K562 (cell line): ENCODE measurements around the gene PEDS1. TPM values are rescaled to one million over a fixed set of nuclear protein-coding genes. Genes with fewer than 3 reads are reported as not detected.

Experiments used
- ATAC-seq: fragments of 200-7000 bp; cut with Tn5 transposase; 3 replicates; pipeline ENCODE4 v1.9.1; 2020; ENCODE audit warnings: moderate library complexity
- BruUV-seq: library from RNA; stranded (reverse); fragments of 400-500 nt; replicated peaks from 2 replicates; lab custom pipeline; 2021; lab: Mats Ljungman, UMichigan
- CTCF ChIA-PET: fragments of 300-600 bp; formaldehyde crosslinking; extraction: SDS; loops from one replicate; lab custom pipeline; 2021; ENCODE audit warnings: low intra/inter-chr PET ratio; lab: Yijun Ruan, JAX
- POLR2A ChIA-PET: fragments of 300-600, 350-650 bp; sonication (Branson Sonifier 250); formaldehyde crosslinking; extraction: SDS; loops from one replicate; lab custom pipeline; 2021; ENCODE audit warnings: antibody characterized with exemption, inconsistent platforms; lab: Yijun Ruan, JAX
- DNase-seq, 4 experiments: peaks; one replicate each; pipeline versions ENCODE4 v3.0.0 to v3.0.0-alpha.2; 2011 to 2018; ENCODE audit warnings: low spot score in 3 of 4, mixed read lengths in 3 of 4; ENCODE audit errors: extremely low read depth in 1 of 4
- FAIRE-seq: peaks from 2 replicates; lab custom pipeline; 2011; peaks lifted over from hg19 to GRCh38; lab: Jason Lieb, UNC
- H2AFZ ChIP-seq: 2 replicates; pipeline ENCODE4 v1.6.0; 2011; ENCODE audit warnings: low read depth, low read length, control low read depth, inconsistent platforms
- H3K27ac ChIP-seq: fragments of 200-600 bp; 3 replicates; pipeline ENCODE4 v1.8.0; 2011; ENCODE audit warnings: low read depth, mild to moderate bottlenecking, control low read depth, inconsistent platforms, low read length, moderate library complexity, mixed read lengths; ENCODE audit errors: extremely low read depth
- H3K27me3 ChIP-seq, 2 experiments: fragments of 300-600 bp in 1 of 2; 2 replicates in 1 of 2; 3 replicates in 1 of 2; pipeline versions ENCODE4 v1.6.0 to v1.8.0; 2011; ENCODE audit warnings: inconsistent platforms in 2 of 2, low read length in 2 of 2, mild to moderate bottlenecking in 1 of 2, mixed read lengths in 1 of 2, moderate library complexity in 1 of 2; ENCODE audit not compliant: control insufficient read depth in 2 of 2, insufficient read depth in 2 of 2
- H3K36me3 ChIP-seq: fragments of 300-600 bp; 3 replicates; pipeline ENCODE4 v1.8.0; 2011; ENCODE audit warnings: mild to moderate bottlenecking, low read length, inconsistent platforms; ENCODE audit not compliant: control insufficient read depth, insufficient read depth
- H3K4me1 ChIP-seq, 2 experiments: fragments of 200-600 bp in 1 of 2; replicated peaks in 1 of 2; 2 replicates in 1 of 2; 3 replicates in 1 of 2; pipeline versions ENCODE4 v1.5.1 to v1.8.0; 2011; ENCODE audit warnings: inconsistent platforms in 2 of 2, low read length in 2 of 2, mild to moderate bottlenecking in 1 of 2, mixed read lengths in 1 of 2, moderate library complexity in 1 of 2; ENCODE audit not compliant: control insufficient read depth in 2 of 2, insufficient read depth in 2 of 2
- H3K4me2 ChIP-seq: 2 replicates; pipeline ENCODE4 v1.6.1; 2011; ENCODE audit warnings: low read length, control low read depth, inconsistent platforms, mixed read lengths; ENCODE audit not compliant: insufficient read depth
- H3K4me3 ChIP-seq: fragments of 200-600 bp; sonication (generic), shearing (Covaris generic); 2 replicates; pipeline ENCODE4 v1.5.1; 2016; ENCODE audit warnings: control low read depth, inconsistent platforms
- H3K79me2 ChIP-seq: fragments of 200-600 bp; 3 replicates; pipeline ENCODE4 v1.8.0; 2011; ENCODE audit warnings: low read length, inconsistent platforms; ENCODE audit not compliant: control insufficient read depth, insufficient read depth
- H3K9ac ChIP-seq, 2 experiments: 2 replicates each; pipeline versions ENCODE4 v1.6.0 to v1.6.1; 2011; ENCODE audit warnings: low read depth in 2 of 2, low read length in 2 of 2, control low read depth in 1 of 2, inconsistent platforms in 1 of 2, mild to moderate bottlenecking in 1 of 2, mixed read lengths in 1 of 2; ENCODE audit not compliant: insufficient read depth in 1 of 2
- H3K9me1 ChIP-seq: one replicate; pipeline ENCODE4 v1.6.0; 2011; ENCODE audit warnings: inconsistent platforms, mild to moderate bottlenecking, low read length, moderate library complexity; ENCODE audit not compliant: control insufficient read depth, insufficient read depth
- H3K9me3 ChIP-seq: replicated peaks from 2 replicates; pipeline ENCODE4 v1.5.1; 2011; ENCODE audit warnings: low read depth, low read length, inconsistent platforms; ENCODE audit not compliant: control insufficient read depth, insufficient read depth
- H4K20me1 ChIP-seq: replicated peaks from 2 replicates; pipeline ENCODE4 v1.6.1; 2011; ENCODE audit warnings: low read length, inconsistent platforms, mixed read lengths; ENCODE audit not compliant: control insufficient read depth, insufficient read depth
- HDAC6 ChIP-seq: IDR thresholded peaks from 2 replicates; pipeline ENCODE4 v1.6.1; 2012; ENCODE audit warnings: low read depth, mild to moderate bottlenecking, control low read depth, inconsistent platforms, low read length, moderate library complexity
- MEIS2 ChIP-seq: fragments of 450-650 bp; IDR thresholded peaks from 2 replicates; pipeline ENCODE4 v1.6.1; 2014; ENCODE audit warnings: mild to moderate bottlenecking; ENCODE audit not compliant: partially characterized antibody
- PHF21A ChIP-seq: fragments of 450-650 bp; IDR thresholded peaks from 2 replicates; pipeline ENCODE4 v1.6.1; 2017; ENCODE audit warnings: low read depth, borderline replicate concordance
- PURB ChIP-seq: sonication (generic); formaldehyde crosslinking; IDR thresholded peaks from 2 replicates; pipeline ENCODE4 v1.9.0; 2021; ENCODE audit warnings: low read depth, mild to moderate bottlenecking, missing genetic modification reagents
- SLC30A9 ChIP-seq: fragments of 250-450 bp; sonication (Bioruptor Pico); IDR thresholded peaks from 2 replicates; pipeline ENCODE4 v1.8.0; 2022; ENCODE audit warnings: mild to moderate bottlenecking, moderate library complexity
- SRSF9 ChIP-seq: fragments of 200-400 bp; formaldehyde crosslinking; IDR thresholded peaks from 2 replicates; pipeline ENCODE4 v1.6.1; 2017; ENCODE audit warnings: low read depth, low read length, borderline replicate concordance
- WGBS: fragments of 100-300 bp; shearing (Covaris generic); methylation state at CpG from one replicate; pipeline ENCODE4 v1.1.6; 2016; ENCODE audit warnings: low coverage, mixed read lengths; ENCODE audit not compliant: insufficient coverage; ENCODE audit errors: missing lambda C conversion rate; 5-methylcytosine and 5-hydroxymethylcytosine counted together
- in situ Hi-C: fragments of 300-500 bp; cut with MboI; formaldehyde crosslinking; loops from 4 replicates; pipeline ENCODE4 v1.15.0; 2018; ENCODE audit warnings: inconsistent platforms, mixed read lengths
- intact Hi-C: fragments of 100-400 bp; cut with micrococcal nuclease; formaldehyde crosslinking; loops from 2 replicates; pipeline ENCODE4 v1.14.2; 2022
- polyA plus RNA-seq, 8 experiments: library from polyadenylated mRNA; depleted of rRNA in 4 of 8; stranded (reverse) in 5 of 8; unstranded in 3 of 8; fragments of >200 nt; fragmentation: Nextera tagmentation in 2 of 8; fragmentation: Illumina TruSeq in 1 of 8; extraction: Ambion mirVana in 2 of 8; extraction: Trizol in 1 of 8; gene quantifications; 2 replicates each; pipeline versions ENCODE4 v1.2.1 to v1.2.3, GENCODE V29; 2011 to 2014; ENCODE audit warnings: inconsistent platforms in 1 of 8, missing spikeins in 1 of 8
- total RNA-seq, 7 experiments: library from RNA; depleted of rRNA in 6 of 7; stranded (reverse); fragments of >200 nt in 6 of 7; fragmentation: Illumina TruSeq in 2 of 7; extraction: Trizol in 2 of 7; gene quantifications; 2 replicates each; pipeline versions ENCODE4 v1.2.1 to v1.2.3, GENCODE V29; 2011 to 2021; ENCODE audit warnings: low replicate concordance in 1 of 7
- TF ChIP-seq, protein P1 (sequence below): sonication (generic); formaldehyde crosslinking; IDR thresholded peaks from 2 replicates; pipeline ENCODE4 v1.5.0; 2020; ENCODE audit warnings: missing genetic modification reagents
- TF ChIP-seq, protein P2 (sequence below): fragments of 150-350 bp; conservative IDR thresholded peaks from 2 replicates; pipeline ENCODE4 v1.6.1; 2014; ENCODE audit warnings: low read length
- TF ChIP-seq, protein P3 (sequence below): fragments of 250-450 bp; sonication (Bioruptor Pico); IDR thresholded peaks from 2 replicates; pipeline ENCODE4 v1.5.0; 2021
- TF ChIP-seq, protein P4 (sequence below): fragments of 250-450 bp; sonication (Bioruptor Pico); IDR thresholded peaks from 2 replicates; pipeline ENCODE4 v1.8.0; 2021; ENCODE audit warnings: mild to moderate bottlenecking, moderate library complexity
- TF ChIP-seq, protein P5 (sequence below): fragments of 250-450 bp; sonication (Bioruptor Pico); IDR thresholded peaks from 2 replicates; pipeline ENCODE4 v1.4.0; 2020; ENCODE audit warnings: borderline replicate concordance
- TF ChIP-seq, protein P6 (sequence below): fragments of 250-450 bp; sonication (Bioruptor Pico); IDR thresholded peaks from 2 replicates; pipeline ENCODE4 v1.5.0; 2022; ENCODE audit warnings: mild to moderate bottlenecking

Gene PEDS1
- total and polyA plus RNA-seq, 9 of the 15 experiments (the other 6 are each of a cell fraction or from before 2014, with no cell fraction given): 2.9 to 38.5 (median 24.2) TPM

DNA sequence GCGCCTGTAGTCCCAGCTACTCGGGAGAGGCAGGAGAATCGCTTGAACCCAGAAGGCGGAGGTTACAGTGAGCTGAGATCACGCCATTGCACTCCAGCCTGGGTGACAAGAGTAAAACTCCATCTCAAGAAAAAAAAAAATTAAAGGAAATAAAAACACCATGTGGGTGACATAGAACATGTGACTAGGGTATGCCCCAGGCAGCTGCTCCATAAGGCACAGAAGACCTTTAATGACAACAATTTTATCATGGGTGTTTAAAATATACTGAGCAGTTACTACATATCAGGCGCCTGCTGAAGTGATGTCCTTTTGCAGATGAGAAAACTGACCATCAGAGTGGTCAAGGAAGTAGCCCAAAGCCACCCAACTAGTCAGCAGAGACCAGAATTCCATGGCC is 8.0 kb downstream of the PEDS1 start:
- Histone ChIP-seq H3K79me2 (peaks cover 61% of the 10 kb centered on the region), H3K27ac (no peak overlapping the region), H3K9me1 (no peaks in the 10 kb centered on the region), H3K4me3 (no peak overlapping the region), H3K4me1 (peaks cover 15 to 40% of the 10 kb centered on the region in 2 experiments), H3K9ac (peak overlapping the region in 1 of 2 experiments; percentile 91; a peak in 2 of 4 replicates), H2AFZ (no peak overlapping the region), H3K27me3 (no peaks in the 10 kb centered on the region), H3K9me3 (no peaks in the 10 kb centered on the region), H4K20me1 (peaks cover 8% of the 10 kb centered on the region; the same call in 1 of the 2 replicates), H3K36me3 (peaks cover 85% of the 10 kb centered on the region), H3K4me2 (no peak overlapping the region)
- no peak for ATAC-seq
- ChIA-PET CTCF (no interaction called here), POLR2A (interaction anchor here (0.6 to 0.8 kb wide), 2 partner anchors 139 to 582 kb away, joined by 3 read pairs; no protein-coding TSS in a partner anchor)
- DNase-seq: no peak
- intact Hi-C loops (no loop called here), in situ Hi-C loops (no loop called here)
- FAIRE-seq: no peak
- WGBS: 100% methylated on average over 6 of the region's 6 CpGs
- no TSS peak for BruUV-seq
- no peak for TF ChIP-seq SLC30A9 (CRISPR knock-in tag)
- TF ChIP-seq, protein P1, sequence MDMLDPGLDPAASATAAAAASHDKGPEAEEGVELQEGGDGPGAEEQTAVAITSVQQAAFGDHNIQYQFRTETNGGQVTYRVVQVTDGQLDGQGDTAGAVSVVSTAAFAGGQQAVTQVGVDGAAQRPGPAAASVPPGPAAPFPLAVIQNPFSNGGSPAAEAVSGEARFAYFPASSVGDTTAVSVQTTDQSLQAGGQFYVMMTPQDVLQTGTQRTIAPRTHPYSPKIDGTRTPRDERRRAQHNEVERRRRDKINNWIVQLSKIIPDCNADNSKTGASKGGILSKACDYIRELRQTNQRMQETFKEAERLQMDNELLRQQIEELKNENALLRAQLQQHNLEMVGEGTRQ: no peak
- TF ChIP-seq, protein P2, sequence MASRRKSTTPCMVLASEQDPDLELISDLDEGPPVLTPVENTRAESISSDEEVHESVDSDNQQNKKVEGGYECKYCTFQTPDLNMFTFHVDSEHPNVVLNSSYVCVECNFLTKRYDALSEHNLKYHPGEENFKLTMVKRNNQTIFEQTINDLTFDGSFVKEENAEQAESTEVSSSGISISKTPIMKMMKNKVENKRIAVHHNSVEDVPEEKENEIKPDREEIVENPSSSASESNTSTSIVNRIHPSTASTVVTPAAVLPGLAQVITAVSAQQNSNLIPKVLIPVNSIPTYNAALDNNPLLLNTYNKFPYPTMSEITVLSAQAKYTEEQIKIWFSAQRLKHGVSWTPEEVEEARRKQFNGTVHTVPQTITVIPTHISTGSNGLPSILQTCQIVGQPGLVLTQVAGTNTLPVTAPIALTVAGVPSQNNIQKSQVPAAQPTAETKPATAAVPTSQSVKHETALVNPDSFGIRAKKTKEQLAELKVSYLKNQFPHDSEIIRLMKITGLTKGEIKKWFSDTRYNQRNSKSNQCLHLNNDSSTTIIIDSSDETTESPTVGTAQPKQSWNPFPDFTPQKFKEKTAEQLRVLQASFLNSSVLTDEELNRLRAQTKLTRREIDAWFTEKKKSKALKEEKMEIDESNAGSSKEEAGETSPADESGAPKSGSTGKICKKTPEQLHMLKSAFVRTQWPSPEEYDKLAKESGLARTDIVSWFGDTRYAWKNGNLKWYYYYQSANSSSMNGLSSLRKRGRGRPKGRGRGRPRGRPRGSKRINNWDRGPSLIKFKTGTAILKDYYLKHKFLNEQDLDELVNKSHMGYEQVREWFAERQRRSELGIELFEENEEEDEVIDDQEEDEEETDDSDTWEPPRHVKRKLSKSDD: no peak
- TF ChIP-seq, protein P3, sequence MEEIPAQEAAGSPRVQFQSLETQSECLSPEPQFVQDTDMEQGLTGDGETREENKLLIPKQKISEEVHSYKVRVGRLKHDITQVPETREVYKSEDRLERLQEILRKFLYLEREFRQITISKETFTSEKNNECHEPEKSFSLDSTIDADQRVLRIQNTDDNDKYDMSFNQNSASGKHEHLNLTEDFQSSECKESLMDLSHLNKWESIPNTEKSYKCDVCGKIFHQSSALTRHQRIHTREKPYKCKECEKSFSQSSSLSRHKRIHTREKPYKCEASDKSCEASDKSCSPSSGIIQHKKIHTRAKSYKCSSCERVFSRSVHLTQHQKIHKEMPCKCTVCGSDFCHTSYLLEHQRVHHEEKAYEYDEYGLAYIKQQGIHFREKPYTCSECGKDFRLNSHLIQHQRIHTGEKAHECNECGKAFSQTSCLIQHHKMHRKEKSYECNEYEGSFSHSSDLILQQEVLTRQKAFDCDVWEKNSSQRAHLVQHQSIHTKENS (CRISPR knock-in tag): no peak
- TF ChIP-seq, protein P4, sequence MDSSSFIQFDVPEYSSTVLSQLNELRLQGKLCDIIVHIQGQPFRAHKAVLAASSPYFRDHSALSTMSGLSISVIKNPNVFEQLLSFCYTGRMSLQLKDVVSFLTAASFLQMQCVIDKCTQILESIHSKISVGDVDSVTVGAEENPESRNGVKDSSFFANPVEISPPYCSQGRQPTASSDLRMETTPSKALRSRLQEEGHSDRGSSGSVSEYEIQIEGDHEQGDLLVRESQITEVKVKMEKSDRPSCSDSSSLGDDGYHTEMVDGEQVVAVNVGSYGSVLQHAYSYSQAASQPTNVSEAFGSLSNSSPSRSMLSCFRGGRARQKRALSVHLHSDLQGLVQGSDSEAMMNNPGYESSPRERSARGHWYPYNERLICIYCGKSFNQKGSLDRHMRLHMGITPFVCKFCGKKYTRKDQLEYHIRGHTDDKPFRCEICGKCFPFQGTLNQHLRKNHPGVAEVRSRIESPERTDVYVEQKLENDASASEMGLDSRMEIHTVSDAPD: no peak
- TF ChIP-seq PURB (CRISPR knock-in tag): no peak
- TF ChIP-seq MEIS2: no peak
- TF ChIP-seq, protein P5, sequence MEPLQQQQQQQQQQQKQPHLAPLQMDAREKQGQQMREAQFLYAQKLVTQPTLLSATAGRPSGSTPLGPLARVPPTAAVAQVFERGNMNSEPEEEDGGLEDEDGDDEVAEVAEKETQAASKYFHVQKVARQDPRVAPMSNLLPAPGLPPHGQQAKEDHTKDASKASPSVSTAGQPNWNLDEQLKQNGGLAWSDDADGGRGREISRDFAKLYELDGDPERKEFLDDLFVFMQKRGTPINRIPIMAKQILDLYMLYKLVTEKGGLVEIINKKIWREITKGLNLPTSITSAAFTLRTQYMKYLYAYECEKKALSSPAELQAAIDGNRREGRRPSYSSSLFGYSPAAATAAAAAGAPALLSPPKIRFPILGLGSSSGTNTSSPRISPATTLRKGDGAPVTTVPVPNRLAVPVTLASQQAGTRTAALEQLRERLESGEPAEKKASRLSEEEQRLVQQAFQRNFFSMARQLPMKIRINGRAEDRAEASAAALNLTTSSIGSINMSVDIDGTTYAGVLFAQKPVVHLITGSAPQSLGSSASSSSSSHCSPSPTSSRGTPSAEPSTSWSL (CRISPR knock-in tag): no peak
- no peak for TF ChIP-seq HDAC6
- no peak for TF ChIP-seq SRSF9
- TF ChIP-seq, protein P6, sequence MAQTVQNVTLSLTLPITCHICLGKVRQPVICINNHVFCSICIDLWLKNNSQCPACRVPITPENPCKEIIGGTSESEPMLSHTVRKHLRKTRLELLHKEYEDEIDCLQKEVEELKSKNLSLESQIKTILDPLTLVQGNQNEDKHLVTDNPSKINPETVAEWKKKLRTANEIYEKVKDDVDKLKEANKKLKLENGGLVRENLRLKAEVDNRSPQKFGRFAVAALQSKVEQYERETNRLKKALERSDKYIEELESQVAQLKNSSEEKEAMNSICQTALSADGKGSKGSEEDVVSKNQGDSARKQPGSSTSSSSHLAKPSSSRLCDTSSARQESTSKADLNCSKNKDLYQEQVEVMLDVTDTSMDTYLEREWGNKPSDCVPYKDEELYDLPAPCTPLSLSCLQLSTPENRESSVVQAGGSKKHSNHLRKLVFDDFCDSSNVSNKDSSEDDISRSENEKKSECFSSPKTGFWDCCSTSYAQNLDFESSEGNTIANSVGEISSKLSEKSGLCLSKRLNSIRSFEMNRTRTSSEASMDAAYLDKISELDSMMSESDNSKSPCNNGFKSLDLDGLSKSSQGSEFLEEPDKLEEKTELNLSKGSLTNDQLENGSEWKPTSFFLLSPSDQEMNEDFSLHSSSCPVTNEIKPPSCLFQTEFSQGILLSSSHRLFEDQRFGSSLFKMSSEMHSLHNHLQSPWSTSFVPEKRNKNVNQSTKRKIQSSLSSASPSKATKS (CRISPR knock-in tag): no peak
- TF ChIP-seq PHF21A: no peak
